Right lobe of liver (tissue), 6 donors: Measurements from ENCODE around the gene EPB41L4A. TPM values are rescaled to one million over a fixed set of nuclear protein-coding genes. Genes with fewer than 3 reads are reported as not detected.

ENCODE experiments used
- ATAC-seq, 4 donors: fragments of 200-7000 bp; cut with Tn5 transposase; one replicate each; pipeline ENCODE4 v1.9.1; 2020; ENCODE audit warnings: mild to moderate bottlenecking in 4 of 4, moderate library complexity in 4 of 4
- DNase-seq, 3 donors: peaks; one replicate each; pipeline ENCODE4 v3.0.0-alpha.2; 2020
- H3K27ac ChIP-seq, 3 donors: fragments of 200-600 bp; one replicate each; pipeline ENCODE4 v1.8.0; 2022
- H3K27me3 ChIP-seq, 2 donors: fragments of 200-600 bp; one replicate each; pipeline ENCODE4 v1.8.0; 2022
- H3K36me3 ChIP-seq, 4 donors: fragments of 200-600 bp; sonication (generic) in 1 of 4; one replicate each; pipeline versions ENCODE4 v1.5.1 to v1.8.0; 2017 to 2022; ENCODE audit warnings: control low read depth in 1 of 4
- H3K4me1 ChIP-seq, 4 donors: fragments of 200-600 bp; sonication (generic) in 1 of 4; one replicate each; pipeline versions ENCODE4 v1.5.1 to v1.8.0; 2017 to 2022; ENCODE audit warnings: control low read depth in 1 of 4
- H3K4me3 ChIP-seq, 3 donors: fragments of 200-600 bp; one replicate each; pipeline ENCODE4 v1.8.0; 2022
- H3K9me3 ChIP-seq, 4 donors: fragments of 200-600 bp; sonication (generic) in 1 of 4; one replicate each; pipeline versions ENCODE4 v1.5.1 to v1.8.0; 2017 to 2022; ENCODE audit warnings: control low read depth in 1 of 4
- CTCF ChIP-seq, 4 donors: fragments of 200-600 bp in 3 of 4; fragments of 450-650 bp in 1 of 4; IDR thresholded peaks; one replicate each; pipeline versions ENCODE4 v1.5.1 to v1.8.0; 2016 to 2022; ENCODE audit warnings: antibody characterized with exemption in 4 of 4, mild to moderate bottlenecking in 2 of 4
- POLR2A ChIP-seq: fragments of 450-650 bp; IDR thresholded peaks from one replicate; pipeline ENCODE4 v1.6.1; 2017; ENCODE audit warnings: antibody characterized with exemption, mild to moderate bottlenecking
- whole genome bisulfite sequencing: methylation state at CpG from one replicate; pipeline ENCODE4 v1.1.6; 2018; ENCODE audit warnings: low coverage, low lambda C conversion rate; ENCODE audit not compliant: insufficient coverage; ENCODE audit errors: missing lambda C conversion rate; 5-methylcytosine and 5-hydroxymethylcytosine counted together
- intact Hi-C, 2 donors: fragments of 100-400 bp; cut with DNase I; formaldehyde crosslinking; loops; one replicate each; pipeline versions ENCODE4 v1.11.2 to v1.14.1; 2022
- total RNA-seq, 6 experiments: library from RNA; depleted of rRNA in 2 of 6; stranded (reverse); fragments of >200 nt in 2 of 6; fragmentation: NEBNext Ultra II Directional in 3 of 6; extraction: Animal tissue kit (Norgen Biotek cat#: 25700) in 3 of 6; gene quantifications; one replicate each; pipeline versions ENCODE4 v1.1.0 to v1.2.4, GENCODE V29; 2016 to 2023
- donor health status: DM: no; HTN: yes; CAD: no.
- donor health status: DM: no; HTN: no; CAD: no.
- donor health status: DM: no; HTN: no; CAD: no.
- donor health status: DM: no; HTN: yes; CAD: no.
- donor health status: DM: no; HTN: yes; CAD: no.

The EPB41L4A gene
- total RNA-seq, 6 experiments from 2014 or later: 2.5 to 12.0 (median 4.2) TPM

GRCh38 chr5:112318346-112318745 is 100.7 kb downstream of the EPB41L4A start:
- Histone ChIP-seq H3K9me3 (no peaks in the 10 kb centered on the region), H3K4me3 (no peak overlapping the region), H3K4me1 (no peaks in the 10 kb centered on the region), H3K27ac (no peak overlapping the region), H3K27me3 (no peaks in the 10 kb centered on the region), H3K36me3 (no peaks in the 10 kb centered on the region)
- 4% methylated on average over 2 of the region's 2 CpGs for WGBS
- intact Hi-C loops: no loop called here
- no peak for DNase-seq
- TF ChIP-seq POLR2A (no peak), CTCF (IDR thresholded peaks at IDR 0.05) (no peak)
- peak in 1 of 4 donors; percentile 24 for ATAC-seq

GRCh38 chr5:112317866-112318265 is 101.2 kb downstream of the EPB41L4A start:
- Histone ChIP-seq H3K36me3 (no peaks in the 10 kb centered on the region), H3K4me1 (no peaks in the 10 kb centered on the region), H3K27me3 (no peaks in the 10 kb centered on the region), H3K27ac (no peak overlapping the region), H3K9me3 (no peaks in the 10 kb centered on the region), H3K4me3 (no peak overlapping the region)
- DNase-seq: no peak
- ATAC-seq: no peak
- intact Hi-C loops: no loop called here
- 63% methylated on average over 1 of the region's 1 CpG for WGBS
- TF ChIP-seq POLR2A (no peak), CTCF (IDR thresholded peaks at IDR 0.05) (no peak)

GRCh38 chr5:112316731-112317130 is 102.3 kb downstream of the EPB41L4A start:
- no peaks in the 10 kb centered on the region for H3K27me3 ChIP-seq
- H3K36me3 ChIP-seq: no peaks in the 10 kb centered on the region
- no peaks in the 10 kb centered on the region for H3K9me3 ChIP-seq
- TF ChIP-seq CTCF (IDR thresholded peaks at IDR 0.05): no peak
- no peak for TF ChIP-seq POLR2A
- no peaks in the 10 kb centered on the region for H3K4me1 ChIP-seq
- intact Hi-C loops: no loop called here
- peak in 3 of 4 donors; percentile 37 to 62 (median 50) for ATAC-seq
- no peak overlapping the region for H3K4me3 ChIP-seq
- no peak for DNase-seq
- 58% methylated on average over 2 of the region's 2 CpGs for WGBS
- H3K27ac ChIP-seq: no peak overlapping the region

GRCh38 chr5:112316006-112316405 is 103.1 kb downstream of the EPB41L4A start:
- TF ChIP-seq CTCF (IDR thresholded peaks at IDR 0.05) (no peak), POLR2A (no peak)
- no peaks in the 10 kb centered on the region for H3K9me3 ChIP-seq
- intact Hi-C loops: no loop called here
- 57% methylated on average over 2 of the region's 2 CpGs for WGBS
- ATAC-seq: no peak
- no peak overlapping the region for H3K4me3 ChIP-seq
- no peaks in the 10 kb centered on the region for H3K4me1 ChIP-seq
- no peak overlapping the region for H3K27ac ChIP-seq
- H3K27me3 ChIP-seq: no peaks in the 10 kb centered on the region
- DNase-seq: no peak
- no peaks in the 10 kb centered on the region for H3K36me3 ChIP-seq
